Measurements from ENCODE around the gene ARRDC1. TPM values are rescaled to one million over a fixed set of nuclear protein-coding genes. Genes with fewer than 3 reads are reported as not detected.

ARRDC1 gene
- total and polyA plus RNA-seq, 4 donors = 12.7 to 54.3 (median 37.4) TPM

- peaks cover 67% of the 10 kb centered on the region for H3K36me3 ChIP-seq (ENCODE audit: control insufficient read depth, insufficient read depth, low read length)
- H3K9me3 ChIP-seq (ENCODE audit: control insufficient read depth, insufficient read depth, low read length) = no peaks in the 10 kb centered on the region
- no peak for DNase-seq (ENCODE audit: low read depth in 4 of 6, low spot score in 6 of 6)
- no peak overlapping the region for H3K4me3 ChIP-seq (ENCODE audit: low read depth, low read length)
- no peaks in the 10 kb centered on the region for H3K27me3 ChIP-seq (ENCODE audit: control insufficient read depth, insufficient read depth, low read length)
- no peak overlapping the region for H3K27ac ChIP-seq (ENCODE audit: low read depth, low read length)
- WGBS (ENCODE audit: insufficient coverage) = 93% methylated on average over 9 of the region's 10 CpGs
- peaks cover 18% of the 10 kb centered on the region for H3K4me1 ChIP-seq (ENCODE audit: control insufficient read depth, insufficient read depth, low read length)
Observed at GRCh38 chr9:137574192-137574591, 31.3 kb upstream of the ARRDC1 start.

GRCh38 chr9:137575364-137575715, 30.1 kb upstream of the ARRDC1 start:
- Histone ChIP-seq H3K27me3 (ENCODE audit: control insufficient read depth, insufficient read depth, low read length) (no peaks in the 10 kb centered on the region), H3K27ac (ENCODE audit: low read depth, low read length) (no peak overlapping the region), H3K4me1 (ENCODE audit: control insufficient read depth, insufficient read depth, low read length) (peaks cover 27% of the 10 kb centered on the region), H3K9me3 (ENCODE audit: control insufficient read depth, insufficient read depth, low read length) (no peaks in the 10 kb centered on the region), H3K36me3 (ENCODE audit: control insufficient read depth, insufficient read depth, low read length) (peaks cover 60% of the 10 kb centered on the region), H3K4me3 (ENCODE audit: low read depth, low read length) (no peak overlapping the region)
- WGBS (ENCODE audit: insufficient coverage) = 90% methylated on average over 9 of the region's 9 CpGs
- no peak for DNase-seq (ENCODE audit: low read depth in 4 of 6, low spot score in 6 of 6)

- Histone ChIP-seq H3K36me3 (ENCODE audit: control insufficient read depth, insufficient read depth, low read length) (peaks cover 60% of the 10 kb centered on the region), H3K4me1 (ENCODE audit: control insufficient read depth, insufficient read depth, low read length) (peaks cover 30% of the 10 kb centered on the region), H3K27ac (ENCODE audit: low read depth, low read length) (no peak overlapping the region), H3K4me3 (ENCODE audit: low read depth, low read length) (no peak overlapping the region), H3K9me3 (ENCODE audit: control insufficient read depth, insufficient read depth, low read length) (no peaks in the 10 kb centered on the region), H3K27me3 (ENCODE audit: control insufficient read depth, insufficient read depth, low read length) (no peaks in the 10 kb centered on the region)
- DNase-seq (ENCODE audit: low read depth in 4 of 6, low spot score in 6 of 6) = no peak
- 88% methylated on average over 11 of the region's 12 CpGs for WGBS (ENCODE audit: insufficient coverage)
Observed at GRCh38 chr9:137575716-137576411, 29.6 kb upstream of the ARRDC1 start.

GRCh38 chr9:137578518-137579258, 26.8 kb upstream of the ARRDC1 start, which contains the start of gene DPH7:
DPH7 (minus strand) TSS chr9:137578925; CDS start chr9:137578777, 148 bp downstream.
- Histone ChIP-seq H3K9me3 (ENCODE audit: control insufficient read depth, insufficient read depth, low read length) (no peaks in the 10 kb centered on the region), H3K4me3 (ENCODE audit: low read depth, low read length) (peak within 1 kb of the TSS; percentile 53), H3K27me3 (ENCODE audit: control insufficient read depth, insufficient read depth, low read length) (no peaks in the 10 kb centered on the region), H3K36me3 (ENCODE audit: control insufficient read depth, insufficient read depth, low read length) (peaks cover 71% of the 10 kb centered on the region), H3K27ac (ENCODE audit: low read depth, low read length) (peak within 1 kb of the TSS; percentile 71), H3K4me1 (ENCODE audit: control insufficient read depth, insufficient read depth, low read length) (peaks cover 31% of the 10 kb centered on the region)
- DNase-seq (ENCODE audit: low read depth in 4 of 6, low spot score in 6 of 6) = peak; percentile 81 to 98 (median 92)
- WGBS (ENCODE audit: insufficient coverage) = under 1% methylated on average over 82 of the region's 82 CpGs

GRCh38 chr9:137579259-137579604, 26.3 kb upstream of the ARRDC1 start:
- DNase-seq (ENCODE audit: low read depth in 4 of 6, low spot score in 6 of 6) = no peak
- H3K36me3 ChIP-seq (ENCODE audit: control insufficient read depth, insufficient read depth, low read length) = peaks cover 71% of the 10 kb centered on the region

GRCh38 chr9:137580209-137580953, 25.1 kb upstream of the ARRDC1 start:
- peaks cover 71% of the 10 kb centered on the region for H3K36me3 ChIP-seq (ENCODE audit: control insufficient read depth, insufficient read depth, low read length)
- peaks cover 36% of the 10 kb centered on the region for H3K4me1 ChIP-seq (ENCODE audit: control insufficient read depth, insufficient read depth, low read length)
- no peak overlapping the region for H3K4me3 ChIP-seq (ENCODE audit: low read depth, low read length)
- no peak overlapping the region for H3K27ac ChIP-seq (ENCODE audit: low read depth, low read length)
- H3K9me3 ChIP-seq (ENCODE audit: control insufficient read depth, insufficient read depth, low read length) = no peaks in the 10 kb centered on the region
- 60% methylated on average over 23 of the region's 23 CpGs for WGBS (ENCODE audit: insufficient coverage)
- DNase-seq (ENCODE audit: low read depth in 4 of 6, low spot score in 6 of 6) = peak in 1 of 6 donors; percentile 48
- no peaks in the 10 kb centered on the region for H3K27me3 ChIP-seq (ENCODE audit: control insufficient read depth, insufficient read depth, low read length)

More at GRCh38 chr9:137579259-137579604, 26.3 kb upstream of the ARRDC1 start:
- Histone ChIP-seq H3K27me3 (ENCODE audit: control insufficient read depth, insufficient read depth, low read length) (no peaks in the 10 kb centered on the region), H3K4me3 (ENCODE audit: low read depth, low read length) (peak overlapping the region; percentile 53), H3K4me1 (ENCODE audit: control insufficient read depth, insufficient read depth, low read length) (peaks cover 36% of the 10 kb centered on the region), H3K9me3 (ENCODE audit: control insufficient read depth, insufficient read depth, low read length) (no peaks in the 10 kb centered on the region), H3K27ac (ENCODE audit: low read depth, low read length) (peak overlapping the region; percentile 71)
- WGBS (ENCODE audit: insufficient coverage) = 20% methylated on average over 12 of the region's 19 CpGs

- Histone ChIP-seq H3K36me3 (ENCODE audit: control insufficient read depth, insufficient read depth, low read length) (peaks cover 71% of the 10 kb centered on the region), H3K4me1 (ENCODE audit: control insufficient read depth, insufficient read depth, low read length) (peaks cover 36% of the 10 kb centered on the region), H3K4me3 (ENCODE audit: low read depth, low read length) (no peak overlapping the region), H3K27me3 (ENCODE audit: control insufficient read depth, insufficient read depth, low read length) (no peaks in the 10 kb centered on the region), H3K27ac (ENCODE audit: low read depth, low read length) (no peak overlapping the region), H3K9me3 (ENCODE audit: control insufficient read depth, insufficient read depth, low read length) (no peaks in the 10 kb centered on the region)
- DNase-seq (ENCODE audit: low read depth in 4 of 6, low spot score in 6 of 6) = no peak
- WGBS (ENCODE audit: insufficient coverage) = 93% methylated on average over 4 of the region's 4 CpGs
Observed at GRCh38 chr9:137580954-137581322, 24.5 kb upstream of the ARRDC1 start.

GRCh38 chr9:137581361-137582285, 23.9 kb upstream of the ARRDC1 start:
- DNase-seq (ENCODE audit: low read depth in 4 of 6, low spot score in 6 of 6) = no peak
- peaks cover 33% of the 10 kb centered on the region for H3K4me1 ChIP-seq (ENCODE audit: control insufficient read depth, insufficient read depth, low read length)
- H3K36me3 ChIP-seq (ENCODE audit: control insufficient read depth, insufficient read depth, low read length) = peaks cover 71% of the 10 kb centered on the region
- 87% methylated on average over 22 of the region's 22 CpGs for WGBS (ENCODE audit: insufficient coverage)
- no peak overlapping the region for H3K27ac ChIP-seq (ENCODE audit: low read depth, low read length)
- H3K4me3 ChIP-seq (ENCODE audit: low read depth, low read length) = no peak overlapping the region
- H3K27me3 ChIP-seq (ENCODE audit: control insufficient read depth, insufficient read depth, low read length) = no peaks in the 10 kb centered on the region
- no peaks in the 10 kb centered on the region for H3K9me3 ChIP-seq (ENCODE audit: control insufficient read depth, insufficient read depth, low read length)

Measured in spinal cord (tissue), 10 donors.